GM21367 (cell line): ENCODE results near the gene SLC22A23.

Experiments
- ATAC-seq: cut with Tn5 transposase; IDR thresholded peaks from one replicate; pipeline ENCODE4 v1.9.1; 2021; ENCODE audit not compliant: unreplicated experiment

The SLC22A23 gene

DNA sequence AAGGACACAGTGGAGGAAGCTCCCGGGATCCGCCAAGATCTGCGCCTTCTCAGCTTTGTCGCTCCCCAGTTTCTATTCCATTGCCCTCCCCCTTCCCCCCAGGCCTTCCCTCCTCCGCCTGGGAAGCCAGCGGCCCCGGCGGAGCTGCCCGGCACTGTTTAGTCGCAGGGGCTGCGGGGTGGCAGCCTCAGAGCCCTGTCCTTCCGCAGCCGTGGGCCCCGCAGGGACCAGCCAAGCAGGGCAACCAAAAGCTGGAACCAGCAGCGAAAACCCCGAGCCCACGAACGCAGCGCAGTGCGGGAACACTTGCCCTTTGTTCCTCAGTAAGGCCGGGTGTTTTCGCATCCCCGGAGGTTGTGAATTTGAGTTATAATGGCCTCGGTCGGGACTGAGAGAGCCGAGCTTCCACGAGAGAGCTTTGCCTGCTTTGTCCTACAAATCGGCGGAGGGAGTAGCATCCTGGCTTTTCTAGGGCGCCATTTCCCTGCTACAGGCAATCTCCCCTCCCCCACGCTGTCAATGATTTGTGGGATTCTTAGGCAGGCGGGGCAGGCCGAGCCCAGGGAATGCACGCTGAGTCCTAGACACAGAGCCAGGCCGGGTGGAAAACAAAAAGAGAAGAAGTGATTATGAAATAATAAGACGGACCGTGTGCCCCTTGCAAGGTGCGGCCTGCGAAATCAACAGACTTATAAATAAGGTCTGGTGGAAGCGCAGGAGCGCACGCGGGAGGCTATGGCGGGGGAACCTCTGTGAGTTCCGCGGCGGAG is 225.4 kb downstream of the SLC22A23 start:
- no peak for ATAC-seq

DNA sequence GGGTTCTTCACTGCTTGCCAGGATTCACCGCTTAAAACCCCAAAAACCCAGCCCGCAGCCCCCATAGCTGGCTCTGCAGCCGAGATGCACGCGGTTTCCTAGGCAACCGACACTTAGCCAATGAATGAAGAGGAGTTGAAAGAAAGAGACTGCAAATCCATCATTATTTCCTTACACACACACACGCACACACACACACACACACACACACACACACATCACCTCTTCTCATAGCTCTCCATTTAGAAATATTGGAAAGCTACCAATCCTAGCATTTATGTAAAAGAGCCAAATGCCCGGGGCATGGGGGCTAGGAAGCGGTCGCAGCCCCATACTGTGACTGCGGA is 226.0 kb downstream of the SLC22A23 start:
- no peak for ATAC-seq

- no peak for ATAC-seq
Observed at GRCh38 chr6:3230256-3230882, 226.5 kb downstream of the SLC22A23 start.

DNA sequence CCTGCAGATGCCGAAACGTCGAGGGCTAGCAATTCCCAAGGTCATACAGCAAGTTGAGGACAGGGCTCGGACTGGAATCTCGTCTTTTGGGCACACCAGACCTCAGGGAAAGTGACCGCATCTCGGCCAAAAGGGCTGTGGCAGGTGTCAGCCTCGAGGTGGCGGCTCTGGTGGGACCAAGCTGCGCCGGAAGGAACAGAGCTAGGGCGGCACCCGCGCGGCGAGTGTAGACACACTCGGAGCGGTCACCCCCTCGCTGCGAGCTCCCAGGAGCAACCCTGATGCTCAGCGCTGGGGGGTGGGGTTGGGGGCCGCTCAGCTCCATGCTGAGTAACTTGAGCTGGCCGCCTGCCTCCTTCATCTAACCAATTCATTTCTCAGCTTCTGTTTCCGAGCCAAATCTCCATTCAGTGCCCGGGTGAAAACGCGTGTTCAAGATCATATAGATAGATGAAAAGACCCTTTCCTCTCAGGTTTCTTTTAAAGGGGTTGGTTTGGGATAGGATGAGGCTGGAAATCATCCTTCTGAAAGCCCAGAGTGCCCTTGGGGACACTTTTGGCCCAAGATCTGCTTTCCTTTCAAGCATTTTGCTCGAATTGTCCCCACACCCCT is 227.2 kb downstream of the SLC22A23 start:
- no peak for ATAC-seq

GRCh38 chr6:3228771-3229565 is 227.9 kb downstream of the SLC22A23 start:
- ATAC-seq = no peak

- ATAC-seq = no peak
Observed at GRCh38 chr6:3228046-3228671, 228.7 kb downstream of the SLC22A23 start.

DNA sequence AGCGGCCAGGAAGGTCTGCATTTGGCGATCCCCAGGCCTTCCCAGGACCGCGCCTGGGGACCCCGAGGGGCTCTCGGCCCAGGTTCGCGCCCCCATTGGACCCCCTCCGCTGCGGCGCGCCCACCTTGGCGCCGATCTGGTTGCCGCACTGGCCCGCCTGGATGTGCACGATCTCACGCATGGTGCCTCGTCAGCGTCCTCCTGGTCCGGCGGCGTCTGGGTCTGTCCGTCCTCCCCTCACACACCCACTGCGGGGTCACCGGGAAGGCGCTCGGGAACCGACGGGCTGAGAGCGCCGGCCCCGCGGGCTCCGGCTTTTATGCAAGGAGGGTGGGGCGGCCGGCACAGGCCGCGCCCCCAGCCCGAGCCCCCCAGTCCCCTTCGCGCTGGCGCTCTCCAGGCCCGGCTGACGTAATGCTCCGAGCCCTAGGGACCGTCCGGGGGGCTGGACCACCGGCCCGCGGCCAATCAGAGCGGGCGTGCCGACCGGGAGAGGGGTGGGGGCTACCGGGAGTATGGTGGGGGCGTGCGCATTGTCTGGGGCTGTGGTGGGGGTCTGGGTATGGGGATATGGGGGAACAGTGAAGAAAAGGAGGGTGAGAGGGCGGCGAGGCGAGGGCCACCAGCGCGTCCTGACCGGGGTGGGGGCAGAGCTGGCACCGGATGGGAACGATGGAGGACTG is 229.3 kb downstream of the SLC22A23 start, which contains the start of gene TUBB2B:
Gene TUBB2B, minus strand, starts transcription at position 291 of the 683 bp plus-strand sequence. Its CDS starts 110 bp downstream, at position 181.
- no peak for ATAC-seq

GRCh38 chr6:3226481-3227362 is 230.1 kb downstream of the SLC22A23 start:
- no peak for ATAC-seq

DNA sequence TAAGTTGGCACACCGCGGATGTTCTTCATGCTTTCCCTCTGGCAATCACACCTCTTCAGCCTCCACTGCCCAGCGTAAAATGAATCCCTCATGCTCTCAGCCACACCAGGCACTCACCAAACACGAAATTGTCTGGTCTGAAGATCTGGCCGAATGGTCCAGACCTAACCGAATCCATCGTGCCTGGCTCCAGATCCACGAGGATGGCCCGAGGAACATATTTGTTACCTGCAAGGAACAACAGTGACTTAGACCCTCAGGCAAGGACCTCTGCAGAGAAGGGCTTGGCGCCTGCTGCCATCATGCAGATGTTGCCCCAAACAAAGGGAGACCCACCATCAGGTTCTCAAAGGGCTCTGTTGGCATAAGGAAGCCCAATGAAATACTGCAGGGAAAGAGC is 230.8 kb downstream of the SLC22A23 start:
- no peak for ATAC-seq

GRCh38 chr6:3222506-3223038 is 234.3 kb downstream of the SLC22A23 start:
- no peak for ATAC-seq

DNA sequence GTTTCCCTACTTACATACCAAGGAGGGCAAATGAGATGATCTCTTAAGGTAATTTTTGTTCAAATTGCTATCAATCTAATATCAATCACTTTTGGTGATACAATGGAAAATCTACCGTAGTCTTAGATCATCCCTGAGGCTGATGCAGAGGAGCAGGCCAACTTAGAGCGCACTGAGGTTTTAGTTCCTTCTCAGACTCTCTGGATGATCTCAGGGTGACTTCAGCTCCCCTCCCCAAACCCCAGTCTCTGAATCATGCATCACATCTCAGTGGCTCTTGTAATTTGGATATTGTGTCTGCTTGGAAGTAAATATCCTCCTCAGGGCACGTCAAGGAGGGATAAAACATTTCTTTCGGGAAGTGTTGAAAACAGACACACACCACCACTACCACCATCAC is 235.3 kb downstream of the SLC22A23 start:
- no peak for ATAC-seq

GRCh38 chr6:3220366-3220765 is 236.5 kb downstream of the SLC22A23 start:
- ATAC-seq = no peak
